Renal cortical epithelial cell (primary cell): ENCODE results near the gene CYTH2. TPM values are rescaled to one million over a fixed set of nuclear protein-coding genes. Genes with fewer than 3 reads are reported as not detected.

ENCODE experiments used
- DNase-seq: peaks from one replicate; pipeline ENCODE4 v3.0.0-alpha.2; 2011; ENCODE audit warnings: low read depth
- total RNA-seq: library from RNA; depleted of rRNA; stranded (reverse); fragments of >200 nt; gene quantifications from 2 replicates; pipeline ENCODE4 v1.2.3, GENCODE V29; 2014

CYTH2 gene
- 44.3 and 58.4 TPM in 2 replicates for total RNA-seq

- peak; percentile 36 for DNase-seq
These were observed at the start of gene CYTH2 for GRCh38 chr19:48469289-48469881. Gene CYTH2 (plus strand): TSS chr19:48469369. CDS start chr19:48469508, 139 bp downstream.

DNA sequence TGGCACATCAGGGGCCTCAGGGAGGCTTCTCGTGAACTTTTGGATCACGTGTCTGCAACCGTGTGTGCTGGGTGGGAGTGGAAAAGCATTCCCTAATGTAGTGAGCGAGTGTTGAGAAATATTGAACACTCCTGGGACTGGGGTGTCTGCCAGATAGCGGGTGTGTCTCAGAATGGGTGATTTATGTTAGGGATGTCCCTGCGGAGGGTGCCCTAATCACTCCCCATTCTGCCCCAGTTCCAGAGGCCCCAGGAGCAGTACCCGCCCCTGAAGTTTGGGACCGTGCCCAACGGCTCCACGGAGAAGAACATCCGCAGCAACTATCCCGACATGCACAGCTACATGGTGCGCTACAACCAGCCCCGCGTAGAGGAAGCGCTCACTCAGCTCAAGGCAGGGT lies 47.6 kb upstream of the CYTH2 start:
- no peak for DNase-seq

DNA sequence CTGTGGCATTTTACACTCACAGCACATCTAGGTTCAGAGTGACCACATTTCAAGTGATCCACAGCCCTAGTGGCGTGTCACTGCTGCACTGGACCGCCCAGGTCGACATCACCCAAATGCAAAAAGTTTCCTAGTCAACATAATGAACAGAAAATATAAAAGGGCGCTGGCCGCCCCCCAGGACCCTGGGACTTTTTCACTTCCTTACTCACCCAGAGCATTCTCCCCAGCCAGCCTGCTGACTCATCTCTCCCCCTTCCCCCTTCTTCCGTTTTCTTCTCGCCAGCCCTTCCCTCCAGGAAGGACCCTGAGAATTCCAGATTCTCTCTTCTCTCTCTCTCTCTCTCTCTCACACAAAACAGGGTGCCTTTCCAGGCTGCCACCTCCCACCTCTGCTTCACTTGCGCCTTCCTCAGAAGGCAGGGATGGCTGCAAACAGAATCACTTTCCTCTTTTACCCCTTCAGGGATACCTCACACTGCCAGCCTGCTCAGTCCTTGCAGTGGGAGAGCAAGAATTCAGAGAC lies 44.4 kb upstream of the CYTH2 start:
- DNase-seq, result peak; percentile 69

DNA sequence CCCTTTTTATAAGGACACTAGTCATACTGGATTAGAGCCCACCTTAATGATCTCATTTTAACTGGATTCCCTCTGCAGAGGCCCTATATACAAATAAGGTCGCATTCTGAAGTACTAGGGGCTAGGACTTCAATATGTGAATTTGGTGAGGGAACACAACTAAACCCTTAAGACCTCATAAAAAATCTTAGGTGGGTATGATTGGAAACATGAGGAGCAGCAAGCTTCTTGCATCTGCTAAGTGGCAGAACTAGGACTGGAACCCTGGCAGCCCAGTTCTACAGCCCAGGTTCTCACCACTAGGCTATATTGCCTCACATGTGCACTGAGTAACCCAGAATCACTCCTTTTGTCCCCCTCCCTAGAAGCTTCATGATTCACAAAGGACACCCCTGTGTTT lies 40.5 kb upstream of the CYTH2 start:
- DNase-seq, result no peak

DNA sequence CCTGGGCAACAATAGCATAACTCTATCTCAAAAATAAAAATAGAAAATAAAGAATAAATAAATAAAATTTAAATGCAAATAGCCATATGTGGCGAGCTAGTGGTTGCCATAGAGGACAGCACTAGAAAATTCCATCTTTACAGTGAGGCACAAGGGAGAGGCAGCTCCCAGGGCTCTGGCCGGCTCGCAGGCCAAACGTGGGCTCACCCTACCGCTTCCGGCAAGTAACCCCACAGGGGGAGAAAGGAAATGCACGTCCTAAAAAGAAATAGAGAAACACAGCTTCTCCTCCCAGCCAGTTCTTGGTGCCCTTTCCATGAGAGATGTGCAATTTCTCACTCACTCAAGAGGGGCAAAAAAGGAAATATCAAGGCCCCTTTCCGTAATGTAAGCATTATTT lies 35.8 kb upstream of the CYTH2 start:
- DNase-seq, result no peak

- DNase-seq, result no peak
These were observed 32.6 kb upstream of the CYTH2 start for GRCh38 chr19:48436586-48436985.

- DNase-seq, result no peak
These were observed 27.7 kb upstream of the CYTH2 start for GRCh38 chr19:48441360-48442050.

- DNase-seq, result no peak
These were observed 26.8 kb upstream of the CYTH2 start for GRCh38 chr19:48442116-48443035.

GRCh38 chr19:48443256-48443655 lies 25.9 kb upstream of the CYTH2 start:
- no peak for DNase-seq

DNA sequence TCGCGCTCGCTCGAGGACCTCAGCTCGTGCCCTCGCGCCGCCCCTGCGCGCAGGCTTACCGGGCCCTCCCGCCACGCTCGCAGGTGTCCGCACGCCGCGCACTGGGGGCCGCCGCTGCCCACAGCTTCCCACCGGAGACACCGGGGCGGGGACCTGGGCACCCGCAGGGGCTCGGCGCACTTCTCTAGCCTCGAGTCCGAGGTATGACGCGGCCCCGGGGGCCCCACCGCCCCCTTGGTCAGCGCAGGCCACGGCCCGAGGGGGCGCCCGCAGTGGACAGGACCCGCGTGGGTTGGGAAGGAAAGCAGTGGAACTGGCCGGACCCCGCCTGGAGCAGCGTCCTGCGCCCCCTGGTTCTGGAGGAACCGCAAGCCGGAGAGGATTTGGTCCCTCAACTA lies 25.4 kb upstream of the CYTH2 start:
- DNase-seq, result no peak

GRCh38 chr19:48444129-48444935 lies 24.8 kb upstream of the CYTH2 start:
- DNase-seq, result no peak

DNA sequence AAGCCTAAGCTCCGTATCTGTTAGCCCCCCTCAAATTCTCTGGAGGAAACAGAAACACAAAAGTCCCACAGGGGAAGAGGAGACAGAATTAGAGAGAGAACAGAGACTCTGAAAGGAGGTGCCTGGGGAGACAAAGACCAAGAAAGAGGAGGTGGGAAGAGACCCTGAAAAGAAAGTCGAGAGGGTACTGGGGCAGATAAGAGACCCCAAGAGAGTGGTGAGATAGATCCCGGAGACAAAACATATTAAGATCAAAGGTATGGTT lies 24.3 kb upstream of the CYTH2 start:
- DNase-seq, result no peak

- DNase-seq, result peak; percentile 93
These were observed 23.9 kb upstream of the CYTH2 start for GRCh38 chr19:48445256-48445605.

DNA sequence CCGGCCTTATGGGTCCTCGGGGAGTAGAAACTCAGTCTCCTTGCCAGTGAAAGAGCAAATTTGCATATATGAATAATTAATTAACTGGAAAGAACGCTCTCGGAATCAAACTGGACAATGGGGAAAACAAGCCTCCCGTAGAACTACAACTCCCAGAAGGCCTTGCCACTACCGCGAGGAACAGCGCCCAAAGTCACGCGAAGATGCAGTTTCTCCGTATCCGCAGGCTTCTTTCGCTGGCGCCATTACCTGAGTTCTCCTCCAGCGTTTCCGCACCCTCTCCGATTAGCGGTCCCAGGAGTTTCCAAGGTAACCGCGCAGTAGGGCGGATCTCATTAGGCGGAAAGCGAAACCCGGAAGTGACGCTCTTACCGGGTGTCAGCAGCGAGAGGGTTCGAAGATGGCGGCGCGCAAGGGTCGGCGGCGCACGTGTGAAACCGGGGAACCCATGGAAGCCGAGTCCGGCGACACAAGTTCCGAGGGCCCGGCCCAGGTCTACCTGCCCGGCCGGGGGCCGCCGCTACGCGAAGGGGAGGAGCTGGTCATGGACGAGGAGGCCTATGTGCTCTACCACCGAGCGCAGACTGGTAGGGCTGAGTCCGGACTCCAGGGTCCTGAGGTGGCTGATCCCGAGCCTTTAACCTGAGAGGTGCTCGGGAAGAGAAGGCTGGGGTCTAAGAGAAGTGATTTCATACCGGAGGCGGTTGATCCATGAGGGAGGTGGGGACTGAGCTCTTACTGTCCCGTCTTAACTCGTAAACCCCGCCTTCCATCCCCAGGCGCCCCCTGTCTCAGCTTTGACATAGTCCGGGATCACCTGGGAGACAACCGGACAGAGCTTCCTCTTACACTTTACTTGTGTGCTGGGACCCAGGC lies 23.3 kb upstream of the CYTH2 start, which contains the start of gene GRWD1:
Gene GRWD1 (plus strand): TSS at position 378 of the 876 bp plus-strand sequence. CDS start 23 bp downstream, at position 401.
- DNase-seq, result peak; percentile 95

DNA sequence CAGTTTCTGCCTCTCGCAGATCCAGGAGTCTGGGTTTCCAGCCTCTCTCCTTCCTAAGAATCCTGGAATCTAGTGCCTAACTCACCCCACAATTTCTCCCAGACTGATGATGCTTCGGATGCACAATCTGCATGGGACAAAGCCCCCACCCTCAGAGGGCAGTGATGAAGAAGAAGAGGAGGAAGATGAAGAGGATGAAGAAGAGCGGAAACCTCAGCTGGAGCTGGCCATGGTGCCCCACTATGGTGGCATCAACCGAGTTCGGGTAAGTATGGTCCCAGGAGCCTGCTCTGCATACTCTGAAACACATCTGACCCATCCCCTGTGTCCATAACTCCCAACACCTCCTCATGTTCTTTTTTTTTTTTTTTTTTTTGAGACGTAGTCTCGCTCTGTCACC lies 22.6 kb upstream of the CYTH2 start:
- no peak for DNase-seq

GRCh38 chr19:48448563-48448962 lies 20.6 kb upstream of the CYTH2 start:
- DNase-seq, result no peak

- no peak for DNase-seq
These were observed 18.7 kb upstream of the CYTH2 start for GRCh38 chr19:48450441-48450840.

DNA sequence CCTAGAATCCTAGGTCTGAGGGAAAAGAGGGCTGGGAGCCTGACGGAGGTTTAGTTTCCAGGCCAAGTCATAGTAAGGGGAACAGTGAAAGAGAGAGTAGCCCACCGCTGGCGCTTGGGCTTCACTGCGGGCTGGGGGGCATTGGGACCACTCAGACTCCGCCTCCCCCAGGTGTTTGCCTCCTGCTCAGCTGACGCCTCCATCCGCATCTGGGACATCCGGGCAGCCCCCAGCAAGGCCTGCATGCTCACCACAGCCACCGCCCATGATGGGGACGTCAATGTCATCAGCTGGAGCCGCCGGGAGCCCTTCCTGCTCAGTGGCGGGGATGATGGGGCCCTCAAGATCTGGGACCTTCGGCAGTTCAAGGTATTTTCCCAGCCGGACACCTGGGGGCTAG lies 18.3 kb upstream of the CYTH2 start:
- no peak for DNase-seq

DNA sequence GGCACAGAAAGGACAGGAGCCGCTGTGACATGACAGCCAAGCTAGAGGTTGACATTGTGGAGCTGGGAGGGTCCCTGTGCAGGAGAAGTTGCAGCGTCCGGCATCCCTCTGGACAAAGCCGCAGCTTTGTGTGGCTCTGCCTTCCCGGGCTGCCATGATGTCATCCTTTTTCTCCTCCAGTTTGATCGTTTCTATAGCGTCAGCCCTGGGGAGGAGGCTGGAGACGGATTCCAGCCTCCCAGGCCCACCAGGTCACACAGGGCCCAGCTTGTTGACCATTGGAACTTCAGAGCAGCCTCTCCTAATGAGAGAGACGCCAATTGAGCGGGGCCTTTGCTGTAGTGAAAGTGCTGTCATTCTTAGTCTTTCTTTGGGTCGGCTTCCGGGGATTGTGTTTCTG lies 17.5 kb upstream of the CYTH2 start:
- no peak for DNase-seq

- no peak for DNase-seq
These were observed 16.6 kb upstream of the CYTH2 start for GRCh38 chr19:48452289-48453190.
